Adrenal gland (tissue), 12 donors: Measurements from ENCODE around the gene MC5R. TPM values are rescaled to one million over a fixed set of nuclear protein-coding genes. Genes with fewer than 3 reads are reported as not detected.
A peak's percentile ranks its signal among the peaks of the same experiment; 100 is the strongest.

Experiments used
- DNase-seq, 7 donors: peaks; one replicate each; pipeline ENCODE4 v3.0.0-alpha.2; 2019 to 2020
- H3K27ac ChIP-seq, 5 donors: fragments of 200-600 bp; sonication (generic) in 4 of 5; 1 replicate in 3 of 5; 2 replicates in 2 of 5; pipeline versions ENCODE4 v1.5.1 to v1.8.0; 2016 to 2020; ENCODE audit warnings: mild to moderate bottlenecking in 1 of 5
- H3K27me3 ChIP-seq: fragments of 200-600 bp; 2 replicates; pipeline ENCODE4 v1.8.0; 2021
- H3K36me3 ChIP-seq, 2 donors: fragments of 200-600 bp; replicated peaks in 1 of 2; 1 replicate in 1 of 2; 2 replicates in 1 of 2; pipeline versions ENCODE4 v1.5.1 to v1.8.0; 2018 to 2022
- H3K4me1 ChIP-seq, 2 donors: fragments of 200-600 bp; replicated peaks in 1 of 2; 1 replicate in 1 of 2; 2 replicates in 1 of 2; pipeline versions ENCODE4 v1.5.1 to v1.8.0; 2018 to 2021
- H3K4me3 ChIP-seq, 4 donors: fragments of 200-600 bp; sonication (generic) in 3 of 4; one replicate each; pipeline ENCODE4 v1.5.1; 2016 to 2018
- H3K9me3 ChIP-seq, 3 donors: fragments of 200-600 bp; sonication (generic) in 1 of 3; replicated peaks in 1 of 3; 1 replicate in 2 of 3; 2 replicates in 1 of 3; pipeline versions ENCODE4 v1.5.1 to v1.8.0; 2016 to 2021
- POLR2A ChIP-seq, 2 donors: fragments of 450-650 bp; IDR thresholded peaks; one replicate each; pipeline ENCODE4 v1.6.1; 2017; ENCODE audit warnings: antibody characterized with exemption in 2 of 2, mild to moderate bottlenecking in 2 of 2, moderate library complexity in 1 of 2
- WGBS, 4 donors: extraction: QIAGEN DNeasy Blood & Tissue Kit in 2 of 4; methylation state at CpG; one replicate each; pipeline versions ENCODE4 v1.1.5 to v1.1.7; 2013 to 2017; 5-methylcytosine and 5-hydroxymethylcytosine counted together
- intact Hi-C, 2 donors: fragments of 100-400 bp; cut with DNase I; formaldehyde crosslinking; loops; one replicate each; pipeline versions ENCODE4 v1.14.1 to v1.15.0; 2022 to 2023
- polyA plus RNA-seq, 3 donors: library from polyadenylated mRNA; stranded (reverse); fragments of 200-250 nt in 2 of 3; fragments of 350-450 nt in 1 of 3; fragmentation: Illumina TruSeq in 1 of 3; extraction: RNeasy Lipid Tissue Mini Kit (QIAGEN cat#74804) in 1 of 3; gene quantifications; one replicate each; pipeline ENCODE4 v1.2.3, GENCODE V29; 2013 to 2014
- total RNA-seq, 9 donors: library from RNA; depleted of rRNA in 4 of 9; stranded (reverse); fragments of >200 nt in 4 of 9; fragments of 120-200 nt in 1 of 9; fragmentation: NEBNext Ultra II Directional in 1 of 9; extraction: Animal tissue kit (Norgen Biotek cat#: 25700) in 1 of 9; gene quantifications; one replicate each; pipeline versions ENCODE4 v1.1.0 to v1.2.4, GENCODE V29; 2013 to 2023
- TF ChIP-seq, protein P1 (sequence below), 6 experiments: fragments of 450-650 bp in 4 of 6; fragments of 200-600 bp in 2 of 6; sonication (generic) in 1 of 6; IDR thresholded peaks; 1 replicate in 5 of 6; 2 replicates in 1 of 6; pipeline versions ENCODE4 v1.5.1 to v1.8.0; 2016 to 2021; ENCODE audit warnings: antibody characterized with exemption in 6 of 6, mild to moderate bottlenecking in 2 of 6, moderate library complexity in 1 of 6
- donor health status: healthy with polysubstance abuse.
- donor health status: Bipolar disorder and iron deficiency.
- donor health status: DM: yes; HTN: yes; CAD: no.
- donor health status: DM: no; HTN: no; CAD: no.
- donor health status: DM: no; HTN: no; CAD: no.
- donor health status: DM: yes; HTN: yes; CAD: no.

The MC5R gene
- total and polyA plus RNA-seq, 12 donors, result 0.06 to 0.32 (median 0.18) TPM; not detected in 7

DNA sequence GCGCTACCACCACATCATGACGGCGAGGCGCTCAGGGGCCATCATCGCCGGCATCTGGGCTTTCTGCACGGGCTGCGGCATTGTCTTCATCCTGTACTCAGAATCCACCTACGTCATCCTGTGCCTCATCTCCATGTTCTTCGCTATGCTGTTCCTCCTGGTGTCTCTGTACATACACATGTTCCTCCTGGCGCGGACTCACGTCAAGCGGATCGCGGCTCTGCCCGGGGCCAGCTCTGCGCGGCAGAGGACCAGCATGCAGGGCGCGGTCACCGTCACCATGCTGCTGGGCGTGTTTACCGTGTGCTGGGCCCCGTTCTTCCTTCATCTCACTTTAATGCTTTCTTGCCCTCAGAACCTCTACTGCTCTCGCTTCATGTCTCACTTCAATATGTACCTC, 2.3 kb downstream of the MC5R start:
- no peaks in the 10 kb centered on the region for H3K36me3 ChIP-seq
- H3K4me3 ChIP-seq, result no peak overlapping the region
- peaks cover 12% of the 10 kb centered on the region for H3K27me3 ChIP-seq
- no peaks in the 10 kb centered on the region for H3K9me3 ChIP-seq
- H3K4me1 ChIP-seq, result no peaks in the 10 kb centered on the region
- no peak for DNase-seq
- no peak for TF ChIP-seq POLR2A (IDR thresholded peaks at IDR 0.05)
- TF ChIP-seq, protein P1, sequence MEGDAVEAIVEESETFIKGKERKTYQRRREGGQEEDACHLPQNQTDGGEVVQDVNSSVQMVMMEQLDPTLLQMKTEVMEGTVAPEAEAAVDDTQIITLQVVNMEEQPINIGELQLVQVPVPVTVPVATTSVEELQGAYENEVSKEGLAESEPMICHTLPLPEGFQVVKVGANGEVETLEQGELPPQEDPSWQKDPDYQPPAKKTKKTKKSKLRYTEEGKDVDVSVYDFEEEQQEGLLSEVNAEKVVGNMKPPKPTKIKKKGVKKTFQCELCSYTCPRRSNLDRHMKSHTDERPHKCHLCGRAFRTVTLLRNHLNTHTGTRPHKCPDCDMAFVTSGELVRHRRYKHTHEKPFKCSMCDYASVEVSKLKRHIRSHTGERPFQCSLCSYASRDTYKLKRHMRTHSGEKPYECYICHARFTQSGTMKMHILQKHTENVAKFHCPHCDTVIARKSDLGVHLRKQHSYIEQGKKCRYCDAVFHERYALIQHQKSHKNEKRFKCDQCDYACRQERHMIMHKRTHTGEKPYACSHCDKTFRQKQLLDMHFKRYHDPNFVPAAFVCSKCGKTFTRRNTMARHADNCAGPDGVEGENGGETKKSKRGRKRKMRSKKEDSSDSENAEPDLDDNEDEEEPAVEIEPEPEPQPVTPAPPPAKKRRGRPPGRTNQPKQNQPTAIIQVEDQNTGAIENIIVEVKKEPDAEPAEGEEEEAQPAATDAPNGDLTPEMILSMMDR (IDR thresholded peaks at IDR 0.05), result no peak
- H3K27ac ChIP-seq, result no peak overlapping the region
- intact Hi-C loops, result no loop called here
- WGBS, 4 donors, result 92 to 96% (median 92%) methylated on average over 26 of the region's 26 CpGs

DNA sequence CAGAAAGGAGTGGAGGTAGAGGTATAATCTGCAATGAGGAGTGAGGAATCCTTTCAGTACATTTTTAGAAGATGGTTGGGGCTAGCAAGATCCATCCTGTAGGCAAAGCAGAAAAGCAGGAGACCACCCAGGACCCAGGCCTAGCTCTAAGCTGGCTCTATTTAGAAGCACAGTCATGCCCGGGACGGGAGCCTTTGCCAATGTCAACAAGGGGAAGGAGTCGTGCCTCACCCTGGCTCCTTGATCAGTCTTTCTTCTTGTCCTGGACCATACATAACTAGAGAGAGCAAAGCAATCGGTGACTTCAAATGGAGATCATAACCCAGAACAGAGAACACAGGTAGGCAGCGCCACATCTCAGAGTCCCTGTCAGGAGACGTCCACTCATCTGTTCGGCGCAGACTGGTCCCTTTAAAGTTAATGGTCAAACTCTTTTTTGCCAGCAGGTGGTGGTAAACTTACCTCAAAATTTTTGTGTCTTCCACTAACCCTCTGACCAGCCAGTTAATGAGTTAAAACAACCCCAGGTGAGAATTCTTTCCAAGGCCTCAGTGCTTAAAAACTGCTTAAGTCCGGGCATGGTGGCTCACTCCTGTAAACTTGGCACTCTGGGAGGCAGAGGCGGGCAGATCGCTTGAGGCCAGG, 8.0 kb downstream of the MC5R start:
- intact Hi-C loops, result loop anchor here in 1 of 2 donors (5.0 kb wide), 1 partner anchor 255 kb away; no protein-coding TSS in a partner anchor
- Histone ChIP-seq H3K9me3 (no peaks in the 10 kb centered on the region), H3K27me3 (peaks cover 16% of the 10 kb centered on the region), H3K36me3 (no peaks in the 10 kb centered on the region), H3K27ac (no peak overlapping the region), H3K4me3 (no peak overlapping the region), H3K4me1 (no peaks in the 10 kb centered on the region)
- TF ChIP-seq, protein P1 (IDR thresholded peaks at IDR 0.05), result peak in 4 of 6 experiments; percentile 18 to 43 (median 33)
- TF ChIP-seq POLR2A (IDR thresholded peaks at IDR 0.05), result no peak
- DNase-seq, result peak in 1 of 7 donors; percentile 22
- WGBS, 4 donors, result 51 to 63% (median 56%) methylated on average over 8 to 11 of the region's 11 CpGs

DNA sequence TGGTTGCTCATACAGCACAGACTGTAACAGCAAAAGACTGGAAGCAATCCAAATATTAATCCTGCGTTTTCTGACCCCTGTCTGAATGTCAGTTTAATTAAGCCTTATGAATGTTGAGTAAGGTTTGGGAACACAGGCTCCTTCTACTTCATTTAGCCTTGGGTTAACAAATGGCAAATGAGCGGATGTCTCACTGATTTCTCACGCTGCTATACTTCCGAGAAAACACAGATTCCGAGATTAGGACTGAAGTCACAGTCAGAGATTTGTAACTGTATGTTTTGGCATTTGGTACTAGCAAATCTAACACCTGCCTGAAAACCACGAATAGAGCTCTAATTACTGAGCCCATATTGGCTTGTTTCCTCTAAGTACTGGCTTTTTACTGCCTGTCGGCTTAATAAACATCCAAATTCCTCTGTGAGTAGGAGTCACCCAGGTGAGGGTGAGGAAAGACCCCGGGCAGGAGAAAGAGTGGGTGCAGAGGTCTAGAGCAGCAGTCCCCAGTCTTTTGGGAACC, 10.6 kb downstream of the MC5R start:
- TF ChIP-seq, protein P1 (IDR thresholded peaks at IDR 0.05), result no peak
- TF ChIP-seq POLR2A (IDR thresholded peaks at IDR 0.05), result no peak
- peaks cover 15% of the 10 kb centered on the region for H3K27me3 ChIP-seq
- WGBS, 4 donors, result 46 to 60% (median 50%) methylated on average over 8 of the region's 8 CpGs
- no peak overlapping the region for H3K4me3 ChIP-seq
- H3K27ac ChIP-seq, result no peak overlapping the region
- intact Hi-C loops, result loop anchor here in 1 of 2 donors (5.0 kb wide), 1 partner anchor 253 kb away; no protein-coding TSS in a partner anchor
- DNase-seq, result no peak
- no peaks in the 10 kb centered on the region for H3K4me1 ChIP-seq
- no peaks in the 10 kb centered on the region for H3K9me3 ChIP-seq
- H3K36me3 ChIP-seq, result no peaks in the 10 kb centered on the region

DNA sequence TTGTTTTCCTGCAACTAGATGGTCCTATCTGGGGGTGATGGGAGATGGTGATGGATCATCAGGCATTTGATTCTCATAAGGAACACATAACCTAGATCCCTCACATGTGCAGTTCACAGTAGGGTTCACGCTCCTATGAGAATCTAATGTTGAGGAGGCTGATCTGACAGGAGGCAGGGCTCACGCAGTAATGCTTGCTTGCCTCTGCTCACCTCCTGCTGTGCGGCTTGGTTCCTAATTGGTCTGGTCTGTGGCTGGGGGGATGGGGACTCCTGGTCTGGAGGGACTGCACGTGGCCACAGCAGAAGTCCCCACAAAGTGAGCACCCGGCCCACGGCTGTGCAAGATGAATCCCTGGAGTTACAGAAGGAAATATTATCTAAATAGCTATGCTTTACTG, 11.3 kb downstream of the MC5R start:
- Histone ChIP-seq H3K36me3 (no peaks in the 10 kb centered on the region), H3K27me3 (peaks cover 9% of the 10 kb centered on the region), H3K9me3 (no peaks in the 10 kb centered on the region), H3K4me3 (no peak overlapping the region), H3K4me1 (no peaks in the 10 kb centered on the region), H3K27ac (no peak overlapping the region)
- no peak for DNase-seq
- WGBS, 4 donors, result 66 to 81% (median 69%) methylated on average over 3 to 6 of the region's 6 CpGs
- no peak for TF ChIP-seq POLR2A (IDR thresholded peaks at IDR 0.05)
- TF ChIP-seq, protein P1 (IDR thresholded peaks at IDR 0.05), result no peak
- intact Hi-C loops, result no loop called here
